ENCODE data around the gene CARD14. TPM values are rescaled to one million over a fixed set of nuclear protein-coding genes. Genes with fewer than 3 reads are reported as not detected.
A peak's percentile ranks its signal among the peaks of the same experiment; 100 is the strongest.

CARD14 gene
- total RNA-seq, 6 experiments from 2014 or later = 0.20 to 0.29 (median 0.22) TPM; not detected in 3

DNA sequence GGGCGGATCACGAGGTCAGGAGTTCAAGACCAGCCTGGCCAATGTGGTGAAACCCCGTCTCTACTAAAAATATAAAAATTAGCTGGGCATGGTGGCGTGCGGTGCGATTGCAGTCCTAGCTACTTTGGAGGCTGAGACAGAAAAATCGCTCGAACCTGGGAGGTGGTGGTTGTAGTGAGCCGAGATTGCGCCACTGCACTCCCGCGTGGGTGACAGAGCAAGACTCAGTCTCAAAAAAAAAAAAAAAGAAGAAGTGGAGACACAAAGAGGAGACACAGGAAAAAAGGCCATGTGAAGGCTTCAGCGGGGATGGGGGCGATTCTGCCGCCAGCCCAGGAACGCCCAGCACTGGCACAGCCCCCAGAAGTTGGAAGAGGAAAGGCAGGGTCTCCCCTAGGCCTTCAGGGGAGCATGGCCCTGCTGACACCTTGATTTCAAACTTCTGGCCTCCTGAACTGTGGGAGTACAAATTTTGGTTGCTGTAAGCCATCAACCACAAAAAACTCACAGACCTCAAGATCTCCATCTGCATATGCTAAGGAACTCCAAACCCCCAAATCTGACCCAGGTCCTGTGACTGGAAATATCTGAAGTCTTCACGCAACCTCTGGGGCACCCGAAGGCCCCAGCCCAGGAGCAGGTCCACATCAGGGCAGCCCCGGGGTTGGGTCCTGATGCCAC, 43.3 kb downstream of the CARD14 start:
- H3K4me1 ChIP-seq = no peaks in the 10 kb centered on the region
- no peak overlapping the region for H3K27ac ChIP-seq
- intact Hi-C loops (cut with DNase I) = no loop called here
- H3K27me3 ChIP-seq = no peaks in the 10 kb centered on the region
- TF ChIP-seq POLR2A (IDR thresholded peaks at IDR 0.05) = no peak
- TF ChIP-seq, protein P1, sequence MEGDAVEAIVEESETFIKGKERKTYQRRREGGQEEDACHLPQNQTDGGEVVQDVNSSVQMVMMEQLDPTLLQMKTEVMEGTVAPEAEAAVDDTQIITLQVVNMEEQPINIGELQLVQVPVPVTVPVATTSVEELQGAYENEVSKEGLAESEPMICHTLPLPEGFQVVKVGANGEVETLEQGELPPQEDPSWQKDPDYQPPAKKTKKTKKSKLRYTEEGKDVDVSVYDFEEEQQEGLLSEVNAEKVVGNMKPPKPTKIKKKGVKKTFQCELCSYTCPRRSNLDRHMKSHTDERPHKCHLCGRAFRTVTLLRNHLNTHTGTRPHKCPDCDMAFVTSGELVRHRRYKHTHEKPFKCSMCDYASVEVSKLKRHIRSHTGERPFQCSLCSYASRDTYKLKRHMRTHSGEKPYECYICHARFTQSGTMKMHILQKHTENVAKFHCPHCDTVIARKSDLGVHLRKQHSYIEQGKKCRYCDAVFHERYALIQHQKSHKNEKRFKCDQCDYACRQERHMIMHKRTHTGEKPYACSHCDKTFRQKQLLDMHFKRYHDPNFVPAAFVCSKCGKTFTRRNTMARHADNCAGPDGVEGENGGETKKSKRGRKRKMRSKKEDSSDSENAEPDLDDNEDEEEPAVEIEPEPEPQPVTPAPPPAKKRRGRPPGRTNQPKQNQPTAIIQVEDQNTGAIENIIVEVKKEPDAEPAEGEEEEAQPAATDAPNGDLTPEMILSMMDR (IDR thresholded peaks at IDR 0.05) = no peak
- H3K4me3 ChIP-seq = no peak overlapping the region
- H3K9me3 ChIP-seq = no peaks in the 10 kb centered on the region
- peaks cover 0 to 39% (median 9%) of the 10 kb centered on the region in 4 donors for H3K36me3 ChIP-seq
- ATAC-seq (peak in 3 of 4 donors; percentile 12 to 52 (median 29)), DNase-seq (peak in 1 of 3 donors; percentile 55)
- 77% methylated on average over 12 of the region's 19 CpGs for WGBS (ENCODE audit: insufficient coverage, low coverage, low lambda C conversion rate, missing lambda C conversion rate)

DNA sequence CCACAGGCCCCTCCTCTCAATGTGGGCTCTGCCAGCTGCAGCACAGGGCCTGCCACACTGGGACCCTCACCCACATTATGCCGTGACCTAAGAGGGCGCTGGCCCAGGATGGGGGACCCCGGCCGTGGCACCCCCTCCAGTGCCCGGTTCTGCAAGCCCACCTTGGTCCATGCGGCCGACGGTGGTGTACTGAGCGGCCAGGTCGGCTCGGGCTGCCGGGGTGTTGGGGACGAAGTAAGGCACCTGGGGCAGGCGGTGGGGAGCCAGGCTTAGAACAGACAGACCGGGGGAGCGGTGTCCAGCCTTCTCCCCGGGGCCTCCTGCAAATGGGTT, 43.8 kb downstream of the CARD14 start:
- no peak overlapping the region for H3K27ac ChIP-seq
- DNase-seq = no peak
- H3K4me1 ChIP-seq = no peaks in the 10 kb centered on the region
- ATAC-seq = no peak
- no CpG with 5 or more reads among the region's 17 CpGs for WGBS (ENCODE audit: insufficient coverage, low coverage, low lambda C conversion rate, missing lambda C conversion rate)
- no peaks in the 10 kb centered on the region for H3K9me3 ChIP-seq
- TF ChIP-seq, protein P1 (IDR thresholded peaks at IDR 0.05) = no peak
- no peak for TF ChIP-seq POLR2A (IDR thresholded peaks at IDR 0.05)
- no peaks in the 10 kb centered on the region for H3K27me3 ChIP-seq
- H3K36me3 ChIP-seq = peaks cover 0 to 39% (median 9%) of the 10 kb centered on the region in 4 donors
- H3K4me3 ChIP-seq = no peak overlapping the region
- intact Hi-C loops (cut with DNase I) = no loop called here

DNA sequence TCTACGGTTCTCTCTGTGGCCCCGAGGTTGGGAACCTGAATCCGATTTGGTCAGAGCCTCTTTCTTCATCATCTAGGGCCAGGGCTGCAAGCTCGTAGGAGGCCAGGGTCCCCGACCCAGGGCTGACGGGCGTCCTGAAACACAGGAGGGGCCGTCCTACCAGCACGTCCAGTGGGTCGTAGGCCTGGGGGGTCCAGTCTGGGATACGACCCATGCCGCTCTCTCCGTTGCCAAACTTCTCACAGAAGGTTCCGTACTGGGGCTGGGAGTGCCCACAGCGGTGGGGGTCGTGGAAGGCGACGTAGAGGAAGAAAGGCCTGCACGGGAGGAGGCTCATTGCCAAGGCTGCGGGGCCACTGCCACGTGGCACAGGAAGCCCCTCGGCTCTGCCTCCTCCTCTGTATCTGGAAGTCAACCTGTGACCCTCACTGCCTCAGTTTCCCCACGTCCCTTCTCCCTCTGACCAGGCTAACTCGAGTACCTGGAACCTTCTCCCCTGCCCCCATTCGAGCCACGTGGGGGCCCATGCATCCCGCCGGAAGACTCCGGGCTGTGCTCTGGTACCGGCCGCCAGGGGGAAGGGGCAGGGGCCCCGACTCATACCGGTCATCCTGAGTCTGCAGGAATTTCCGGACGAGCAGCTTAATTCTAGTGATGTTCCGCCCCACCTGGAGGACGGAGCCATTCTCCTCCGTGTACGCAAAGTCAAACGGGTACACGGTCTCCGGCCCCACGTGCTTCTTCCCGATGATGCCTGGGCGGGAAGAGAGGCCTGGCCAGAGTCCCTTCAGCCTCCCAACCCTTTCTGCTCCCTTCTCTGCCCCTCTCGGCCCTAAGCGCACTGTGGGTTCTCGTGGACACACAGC, 44.4 kb downstream of the CARD14 start:
- intact Hi-C loops (cut with DNase I) = no loop called here
- no peak overlapping the region for H3K27ac ChIP-seq
- peaks cover 0 to 2% (median 0%) of the 10 kb centered on the region in 4 donors for H3K4me1 ChIP-seq
- no peak overlapping the region for H3K4me3 ChIP-seq
- WGBS (ENCODE audit: insufficient coverage, low coverage, low lambda C conversion rate, missing lambda C conversion rate) = no CpG with 5 or more reads among the region's 48 CpGs
- peaks cover 0 to 39% (median 9%) of the 10 kb centered on the region in 4 donors for H3K36me3 ChIP-seq
- ATAC-seq (no peak), DNase-seq (no peak)
- no peaks in the 10 kb centered on the region for H3K9me3 ChIP-seq
- TF ChIP-seq, protein P1 (IDR thresholded peaks at IDR 0.05) = no peak
- TF ChIP-seq POLR2A (IDR thresholded peaks at IDR 0.05) = no peak
- H3K27me3 ChIP-seq = no peaks in the 10 kb centered on the region

DNA sequence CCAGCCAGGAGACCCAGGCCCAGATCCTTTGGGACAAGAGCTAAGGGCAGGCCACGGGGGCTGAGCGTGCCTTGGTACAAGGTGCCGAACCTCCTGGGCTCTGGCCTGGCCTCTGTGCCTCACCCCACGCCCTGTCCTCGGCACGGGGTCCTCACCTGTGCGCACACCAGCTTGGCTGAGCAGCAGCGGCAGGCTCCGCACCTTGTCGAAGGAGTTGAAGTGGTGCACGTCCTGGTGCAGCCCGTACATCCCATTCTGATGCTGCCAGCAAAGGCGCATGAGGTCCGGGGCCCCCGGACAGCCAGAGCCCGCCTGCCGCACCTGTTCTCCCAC, 45.0 kb downstream of the CARD14 start:
- WGBS (ENCODE audit: insufficient coverage, low coverage, low lambda C conversion rate, missing lambda C conversion rate) = no CpG with 5 or more reads among the region's 17 CpGs
- peaks cover 0 to 36% (median 8%) of the 10 kb centered on the region in 4 donors for H3K36me3 ChIP-seq
- H3K4me3 ChIP-seq = no peak overlapping the region
- no peaks in the 10 kb centered on the region for H3K27me3 ChIP-seq
- H3K9me3 ChIP-seq = no peaks in the 10 kb centered on the region
- ATAC-seq (no peak), DNase-seq (no peak)
- TF ChIP-seq POLR2A (IDR thresholded peaks at IDR 0.05) = no peak
- TF ChIP-seq, protein P1 (IDR thresholded peaks at IDR 0.05) = no peak
- H3K27ac ChIP-seq = no peak overlapping the region
- intact Hi-C loops (cut with DNase I) = no loop called here
- H3K4me1 ChIP-seq = peaks cover 0 to 3% (median 0%) of the 10 kb centered on the region in 4 donors

Measured in right lobe of liver (tissue), 6 donors.